HG02981 (cell line): ENCODE measurements around the gene PCDH9.
"Not testable (repeated sequence)": the region's sequence is repeated elsewhere in the genome, so short reads cannot be mapped to it uniquely, and the experiment has no call there.

Experiments used
- ATAC-seq: cut with Tn5 transposase; IDR thresholded peaks from one replicate; pipeline ENCODE4 v1.9.1; 2021; ENCODE audit warnings: mild to moderate bottlenecking, moderate library complexity; ENCODE audit not compliant: unreplicated experiment

The PCDH9 gene

GRCh38 chr13:66328476-66328875, 901.7 kb downstream of the PCDH9 start:
- no peak for ATAC-seq

DNA sequence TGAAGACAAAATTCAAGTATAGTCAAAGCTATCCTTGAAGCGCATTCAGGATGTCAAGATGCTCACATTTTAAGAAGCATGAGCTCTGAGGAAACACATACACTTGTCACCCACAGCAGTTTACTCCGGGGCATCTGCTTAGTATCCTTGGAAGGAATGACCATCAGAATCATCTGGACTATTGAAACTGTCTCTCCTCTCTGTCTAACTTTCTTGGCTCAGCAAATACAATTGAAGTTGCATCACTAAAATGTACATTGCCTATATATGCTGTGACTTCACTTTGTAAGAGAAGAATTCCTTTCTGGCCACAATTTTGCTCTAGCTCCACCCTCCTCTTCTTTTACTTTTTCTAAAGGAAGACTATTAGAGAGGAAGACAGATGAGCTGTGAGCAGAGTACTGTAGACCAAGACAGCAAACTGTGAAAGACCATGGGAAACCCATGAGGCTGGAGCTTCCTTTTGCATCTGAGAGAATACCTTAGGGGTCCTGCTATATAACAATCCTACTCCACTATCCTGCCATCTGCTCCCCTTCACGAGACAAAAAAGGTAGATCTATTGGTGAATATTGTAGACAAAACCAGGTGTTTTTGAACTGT, 906.3 kb downstream of the PCDH9 start:
- no peak for ATAC-seq

DNA sequence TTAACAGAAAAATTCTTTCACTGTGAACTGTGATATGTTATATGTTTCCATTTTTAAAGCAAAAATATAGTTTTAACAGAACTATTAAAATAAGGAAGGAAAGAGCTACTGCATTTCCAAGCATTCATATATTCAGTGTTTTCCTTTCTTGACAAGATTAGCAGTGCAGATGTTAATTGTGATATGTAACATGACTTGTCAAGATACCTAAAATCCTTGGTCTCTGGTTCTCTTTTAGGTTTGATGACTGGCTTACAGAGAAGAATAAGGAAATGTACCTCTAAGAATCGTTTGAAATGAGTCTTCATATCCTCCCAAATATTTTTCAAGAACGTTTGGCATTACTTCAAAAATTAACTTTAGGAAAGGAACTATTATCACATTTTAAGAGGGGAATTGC, 907.2 kb downstream of the PCDH9 start:
- no peak for ATAC-seq

GRCh38 chr13:66322193-66322740, 907.9 kb downstream of the PCDH9 start:
- no peak for ATAC-seq

DNA sequence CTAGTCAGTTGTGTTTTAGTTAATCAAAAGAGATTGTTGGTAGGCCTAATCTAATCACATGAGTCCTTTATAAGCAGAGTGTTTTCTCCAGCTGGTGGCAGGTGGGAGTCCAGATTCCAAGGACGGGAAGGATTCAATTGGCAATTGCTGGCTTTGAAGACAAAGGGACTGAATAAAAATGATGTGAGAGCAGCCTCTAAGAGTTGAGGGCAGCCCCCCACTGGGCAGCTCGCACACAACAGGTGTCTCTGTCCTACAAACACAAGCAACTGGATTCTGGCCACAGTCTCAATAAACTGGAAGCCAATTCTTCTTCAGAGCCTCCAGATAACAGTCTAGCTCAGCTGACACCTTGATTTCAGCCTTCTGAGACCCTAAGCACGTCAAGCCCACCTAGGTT, 915.2 kb downstream of the PCDH9 start:
- no peak for ATAC-seq

DNA sequence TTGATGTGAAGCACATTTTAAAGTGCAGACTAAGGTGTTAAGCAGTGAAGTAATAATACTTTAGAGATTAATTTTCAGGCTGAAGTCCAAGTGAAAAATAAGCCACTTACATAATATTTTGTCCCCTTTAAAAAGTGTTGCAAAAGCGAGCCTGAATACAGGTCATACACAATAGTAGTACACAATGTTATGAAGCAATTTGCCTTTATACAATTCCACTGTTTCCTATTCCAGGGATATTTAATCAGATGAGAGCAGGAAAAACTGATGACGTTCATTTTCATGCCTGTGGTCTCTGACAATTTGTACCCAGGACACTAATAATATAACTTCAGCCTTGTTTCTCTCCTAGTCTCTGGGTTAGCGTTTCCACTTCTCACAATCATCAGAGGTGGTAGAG, 916.7 kb downstream of the PCDH9 start:
- ATAC-seq, result no peak

DNA sequence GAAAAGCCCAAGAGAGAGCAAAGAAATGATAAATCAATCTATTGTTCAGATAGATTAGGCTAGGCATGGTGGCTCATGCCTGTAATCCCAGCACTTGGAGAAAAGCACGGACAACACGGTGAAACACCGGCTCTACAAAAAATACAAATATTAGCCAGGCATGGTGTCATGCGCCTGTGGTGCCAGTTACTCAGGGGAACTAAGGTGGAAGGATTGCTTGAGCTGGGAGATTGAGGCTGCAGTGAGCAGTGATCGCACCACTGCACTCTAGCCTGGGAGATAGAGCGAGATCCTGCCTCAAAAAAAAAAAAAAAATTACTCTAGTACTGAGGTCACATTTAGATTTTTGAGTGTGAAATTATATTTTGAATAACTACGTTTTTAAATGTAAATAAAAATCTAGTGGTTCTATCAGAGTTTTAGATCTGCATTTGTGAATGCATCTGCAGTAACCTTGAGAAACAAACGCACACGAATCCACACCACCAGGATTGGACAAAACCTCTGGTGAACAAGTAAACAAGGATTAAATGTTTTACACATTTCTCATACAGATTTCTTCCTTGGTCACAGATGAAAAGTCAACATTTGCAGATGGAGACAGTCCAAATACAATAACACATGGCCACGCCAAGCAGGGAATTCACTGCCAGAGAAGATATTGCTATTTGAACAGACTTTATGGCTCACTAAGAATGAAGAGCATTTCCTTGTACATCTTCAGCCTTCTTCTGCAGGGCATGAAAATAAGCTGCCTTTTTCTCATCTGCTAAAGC, 917.6 kb downstream of the PCDH9 start:
- ATAC-seq, result no peak

- no peak for ATAC-seq
Observed at GRCh38 chr13:66305961-66306617, 924.0 kb downstream of the PCDH9 start.

DNA sequence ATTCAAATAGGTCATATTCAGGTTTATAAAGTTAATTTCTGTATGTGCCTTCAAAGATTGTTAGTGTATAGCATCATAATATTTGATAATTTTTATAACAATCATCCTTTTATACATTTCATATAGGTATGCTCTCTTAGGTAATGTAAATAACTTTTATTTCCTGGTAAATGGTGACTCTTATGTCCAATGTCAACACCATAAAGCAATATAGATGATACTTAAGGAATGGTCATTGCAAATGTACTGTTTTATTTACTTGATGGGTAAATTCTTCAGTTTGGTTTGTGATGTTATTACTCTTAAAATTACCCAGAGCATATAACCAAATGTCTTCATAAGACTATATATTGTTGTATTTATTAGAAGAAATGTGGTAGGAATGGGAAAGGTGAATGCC, 928.7 kb downstream of the PCDH9 start:
- ATAC-seq, result no peak

DNA sequence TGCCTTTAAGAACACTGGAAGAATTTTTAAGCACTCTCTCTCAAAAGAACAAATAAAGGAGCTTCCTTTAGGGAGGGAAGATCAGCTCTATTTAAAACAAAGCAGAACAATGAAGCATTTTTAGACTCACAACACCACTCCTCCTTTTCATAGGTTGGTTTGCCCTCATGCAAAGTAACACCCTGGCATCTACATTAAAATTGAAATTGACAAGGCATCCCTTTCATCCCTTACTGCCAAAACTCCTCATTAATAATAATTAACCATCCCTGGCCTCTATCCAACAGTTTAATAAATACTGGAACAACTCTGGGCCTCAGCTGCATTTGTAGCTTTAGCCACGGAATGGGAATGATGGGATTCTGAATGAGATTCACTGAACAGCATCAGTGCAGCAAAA, 929.1 kb downstream of the PCDH9 start:
- no peak for ATAC-seq

GRCh38 chr13:66296875-66297274, 933.3 kb downstream of the PCDH9 start:
- no peak for ATAC-seq

DNA sequence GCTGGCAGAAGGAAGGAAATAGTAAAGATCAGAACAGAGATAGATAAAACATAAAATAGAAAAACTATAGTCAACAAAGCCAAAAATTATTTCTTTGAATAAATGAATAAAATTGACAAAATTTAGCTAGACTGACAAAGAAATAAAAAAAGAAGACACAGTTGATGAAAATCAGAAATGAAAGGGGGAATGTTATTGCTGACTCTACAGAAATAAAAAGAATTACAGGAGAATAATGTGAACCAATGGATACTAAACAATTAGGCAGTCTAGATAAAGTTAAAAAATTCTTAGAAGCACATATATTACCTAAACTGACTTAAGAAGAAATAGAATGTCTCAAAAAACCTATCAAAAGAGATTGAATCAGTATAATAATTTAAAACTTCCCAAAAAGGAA, 933.8 kb downstream of the PCDH9 start:
- ATAC-seq, result no peak

- not testable (repeated sequence) for ATAC-seq
Observed at GRCh38 chr13:66286806-66287205, 943.3 kb downstream of the PCDH9 start.

GRCh38 chr13:66275416-66275815, 954.7 kb downstream of the PCDH9 start:
- ATAC-seq, result no peak

DNA sequence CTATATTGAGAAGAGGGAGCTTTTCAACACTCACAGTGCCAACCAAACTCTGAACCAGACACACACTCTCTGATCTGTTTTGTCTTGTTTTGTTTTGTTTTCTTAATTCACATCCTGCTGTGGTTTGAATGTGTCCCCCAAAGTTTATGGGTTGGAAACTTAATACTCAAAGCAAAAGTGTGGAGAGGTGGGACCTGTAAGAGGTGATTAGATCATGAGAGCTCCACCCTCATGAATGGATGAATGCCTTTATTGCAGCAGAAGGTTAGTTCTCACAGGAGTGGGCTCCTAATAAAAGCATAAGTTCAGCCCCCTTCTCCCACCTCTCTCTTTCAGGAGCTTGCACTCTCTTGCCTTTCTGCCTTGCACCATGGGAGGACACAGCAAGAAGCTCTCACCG, 957.1 kb downstream of the PCDH9 start:
- no peak for ATAC-seq

DNA sequence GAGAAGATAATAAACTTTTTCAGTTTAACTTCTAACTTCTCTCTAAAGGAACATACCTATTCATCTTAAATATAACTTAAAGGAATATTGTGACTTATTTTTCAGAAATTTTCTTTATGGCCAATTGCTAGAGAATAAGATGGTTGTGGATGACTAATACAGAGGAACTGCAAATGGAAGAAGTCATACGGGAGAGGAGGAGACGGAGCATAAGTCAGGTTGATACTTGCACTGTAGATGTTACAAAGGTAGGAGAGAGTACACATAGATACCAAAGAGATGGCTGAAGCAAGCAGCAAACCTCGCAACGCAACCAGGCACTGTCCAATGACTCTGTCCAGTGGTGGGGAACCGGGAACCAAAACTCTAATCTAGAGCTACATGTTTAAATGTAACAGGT, 963.4 kb downstream of the PCDH9 start:
- ATAC-seq, result no peak

GRCh38 chr13:66266348-66266747, 963.8 kb downstream of the PCDH9 start:
- ATAC-seq, result no peak

DNA sequence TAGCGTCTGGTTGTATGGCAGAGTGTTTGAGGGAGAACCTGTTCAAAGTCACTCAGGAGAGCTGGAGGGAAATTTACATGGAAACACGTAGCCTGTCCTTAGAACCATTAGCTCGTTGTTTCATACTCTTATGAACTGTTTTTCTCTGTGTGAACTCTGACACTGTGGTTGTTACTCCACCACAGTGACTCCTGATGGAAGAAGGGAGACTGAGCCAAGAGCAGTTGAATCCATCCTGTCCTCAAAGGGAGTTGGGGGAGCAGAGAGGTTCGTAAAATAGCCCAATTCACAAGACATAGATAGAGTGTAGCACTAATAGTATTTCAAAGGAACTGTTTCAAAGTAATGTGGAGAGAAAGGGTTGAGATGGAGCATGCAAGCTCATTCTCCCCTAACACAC, 964.8 kb downstream of the PCDH9 start:
- no peak for ATAC-seq

GRCh38 chr13:66264971-66265370, 965.2 kb downstream of the PCDH9 start:
- ATAC-seq, result no peak

GRCh38 chr13:66262330-66262729, 967.8 kb downstream of the PCDH9 start:
- ATAC-seq, result no peak

DNA sequence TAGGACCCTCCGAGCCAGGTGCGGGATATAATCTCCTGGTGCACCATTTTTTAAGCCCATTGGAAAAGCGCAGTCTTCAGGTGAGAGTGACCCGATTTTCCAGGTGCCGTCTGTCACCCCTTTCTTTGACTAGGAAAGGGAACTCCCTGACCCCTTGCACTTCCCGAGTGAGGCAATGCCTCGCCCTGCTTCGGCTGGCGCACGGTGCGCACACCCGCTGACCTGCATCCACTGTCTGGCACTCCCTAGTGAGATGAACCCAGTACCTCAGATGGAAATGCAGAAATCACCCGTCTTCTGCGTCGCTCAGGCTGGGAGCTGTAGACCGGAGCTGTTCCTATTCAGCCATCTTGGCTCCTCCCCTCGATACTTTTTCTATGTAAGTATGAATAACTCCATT, 970.7 kb downstream of the PCDH9 start:
- ATAC-seq, result not testable (repeated sequence)
